SIG-M5 treated with dmso at 0.1 percent for 504 hours (cell line): ENCODE results near the gene URGCP.

Experiments
- DNase-seq: peaks from one replicate; lab custom pipeline; 2025; ENCODE audit not compliant: unreplicated experiment; lab: John Stamatoyannopoulos, UW

Gene URGCP

GRCh38 chr7:43876241-43876640 is 30.2 kb downstream of the URGCP start:
- DNase-seq, result peak; percentile 70

- DNase-seq, result no peak
Measured at GRCh38 chr7:43873300-43873699, 33.1 kb downstream of the URGCP start.

- DNase-seq, result no peak
Measured at GRCh38 chr7:43872406-43873110, 33.8 kb downstream of the URGCP start.

- no peak for DNase-seq
Measured at GRCh38 chr7:43871064-43871463, 35.3 kb downstream of the URGCP start.

DNA sequence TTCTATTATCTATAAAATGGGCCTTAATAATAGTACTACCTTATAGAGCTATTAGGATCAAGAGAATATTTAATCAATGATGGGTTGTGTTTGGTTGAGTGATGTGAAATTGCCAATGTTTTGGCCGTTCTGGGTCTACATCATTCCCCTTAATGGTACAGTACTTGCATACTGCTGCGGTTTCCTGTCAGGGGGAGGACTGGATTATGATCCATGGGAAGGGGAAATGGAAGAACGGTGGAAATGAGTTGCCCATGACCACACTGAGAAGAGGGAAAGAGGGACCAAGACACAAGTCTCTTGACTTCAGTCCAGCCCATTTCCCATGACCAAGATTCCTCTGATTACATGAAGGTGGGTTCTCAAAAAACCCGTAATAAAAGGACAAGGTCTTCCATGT is 36.1 kb downstream of the URGCP start:
- DNase-seq, result no peak

DNA sequence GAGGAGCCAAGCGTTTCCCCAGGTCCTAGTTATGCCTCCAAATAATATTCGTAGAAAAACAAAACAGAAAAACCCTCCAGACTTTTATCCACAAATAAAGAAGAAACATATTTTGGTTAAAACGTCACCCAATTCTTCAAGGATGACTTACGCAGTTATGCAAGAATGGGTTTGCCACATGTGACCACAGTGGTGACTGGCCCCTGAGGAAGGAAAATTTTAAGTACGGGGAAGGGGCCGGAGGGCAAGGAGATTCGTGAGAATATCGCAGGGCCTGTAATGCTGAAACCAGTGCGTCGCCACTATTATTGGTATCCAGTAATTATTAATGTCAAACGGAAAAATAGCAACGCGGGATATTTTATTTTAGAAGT is 36.5 kb downstream of the URGCP start:
- DNase-seq, result peak; percentile 88

DNA sequence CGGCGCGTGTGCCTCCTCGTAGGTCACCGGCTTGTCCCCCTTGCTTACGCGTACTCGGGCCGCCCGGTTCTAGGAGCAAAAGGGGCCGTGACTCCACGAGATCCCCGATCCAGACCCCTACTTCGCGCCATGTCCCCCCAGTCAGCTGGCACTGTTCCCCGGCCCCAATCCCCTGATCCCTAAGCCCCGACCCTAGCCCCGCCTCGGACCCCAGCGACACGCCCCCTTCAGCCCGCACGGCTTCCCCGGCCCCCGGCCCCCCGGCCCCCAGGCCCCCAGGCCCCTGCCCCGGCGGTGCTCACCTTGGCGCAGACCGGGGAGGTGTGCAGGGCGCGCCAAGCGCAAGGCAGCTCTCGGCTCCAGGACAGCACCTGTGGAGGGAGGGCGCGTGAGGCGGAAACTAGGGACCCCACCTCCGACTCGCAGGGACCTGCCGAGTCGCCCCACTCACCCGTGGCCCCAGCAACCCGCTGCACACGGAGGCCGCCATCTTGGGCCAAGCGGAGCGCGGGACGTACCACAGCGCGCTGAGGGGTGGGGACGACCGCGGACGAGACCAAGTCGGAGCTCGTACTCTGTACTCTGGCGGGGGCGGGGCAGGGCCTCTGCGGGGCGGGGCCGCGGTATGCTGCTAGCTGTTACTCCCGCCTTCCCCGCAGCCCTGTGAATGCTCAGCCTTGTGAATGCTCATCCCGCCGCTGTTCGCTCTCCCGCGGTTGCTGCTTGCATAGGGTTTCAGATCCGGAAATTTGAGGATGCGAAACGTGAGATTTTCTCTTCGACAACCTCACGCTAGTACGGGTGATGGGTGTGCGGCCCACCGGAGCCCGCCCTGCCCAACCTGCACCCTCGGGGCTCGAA is 37.2 kb downstream of the URGCP start, which contains the start of gene MRPS24:
Gene MRPS24, minus strand, starts transcription at position 512 of the 861 bp plus-strand sequence. Its CDS starts 22 bp downstream, at position 490.
- DNase-seq, result peak; percentile 98

- DNase-seq, result peak; percentile 20
Measured at GRCh38 chr7:43868681-43869005, 37.8 kb downstream of the URGCP start.

- DNase-seq, result no peak
Measured at GRCh38 chr7:43868181-43868580, 38.2 kb downstream of the URGCP start.

DNA sequence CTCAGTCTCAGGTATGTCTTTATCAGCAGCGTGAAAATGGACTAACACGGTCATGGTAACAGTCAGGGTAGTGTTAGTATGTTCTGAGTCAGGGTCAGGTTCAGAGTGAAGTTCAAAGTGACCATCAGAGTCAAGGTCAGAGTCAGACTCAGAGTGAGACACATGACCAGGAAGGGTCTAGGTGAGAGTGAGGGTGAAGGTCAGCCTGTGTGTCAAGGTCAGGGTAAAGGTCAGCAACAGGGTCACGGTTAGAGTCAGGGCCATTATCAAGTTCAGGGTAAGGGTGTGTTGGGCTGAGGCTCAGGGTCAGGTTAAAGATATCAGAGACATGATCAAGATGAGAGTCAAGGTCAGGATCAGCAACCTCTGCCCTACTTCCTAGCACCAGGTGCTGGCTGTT is 41.1 kb downstream of the URGCP start:
- DNase-seq, result no peak

DNA sequence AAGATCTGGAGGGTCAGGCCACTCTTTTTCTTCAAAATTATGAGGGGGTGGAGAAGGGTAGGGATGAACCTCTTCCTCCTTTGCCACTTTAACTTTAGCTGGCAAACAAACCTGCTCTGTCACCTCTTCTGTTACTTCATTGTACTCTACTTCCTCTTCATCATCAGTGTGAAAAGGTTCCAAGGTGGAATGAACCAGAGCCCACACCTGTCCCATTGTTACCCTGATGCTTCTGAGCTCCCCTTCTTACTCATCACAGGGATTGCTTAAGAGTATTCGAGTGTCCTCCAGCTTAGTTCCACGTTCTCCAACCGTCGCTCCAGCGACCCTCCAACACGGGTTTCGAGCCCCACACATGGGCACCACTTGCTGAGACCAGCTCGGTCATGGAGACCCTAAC is 42.3 kb downstream of the URGCP start:
- DNase-seq, result no peak

GRCh38 chr7:43856996-43857395 is 49.4 kb downstream of the URGCP start:
- no peak for DNase-seq

DNA sequence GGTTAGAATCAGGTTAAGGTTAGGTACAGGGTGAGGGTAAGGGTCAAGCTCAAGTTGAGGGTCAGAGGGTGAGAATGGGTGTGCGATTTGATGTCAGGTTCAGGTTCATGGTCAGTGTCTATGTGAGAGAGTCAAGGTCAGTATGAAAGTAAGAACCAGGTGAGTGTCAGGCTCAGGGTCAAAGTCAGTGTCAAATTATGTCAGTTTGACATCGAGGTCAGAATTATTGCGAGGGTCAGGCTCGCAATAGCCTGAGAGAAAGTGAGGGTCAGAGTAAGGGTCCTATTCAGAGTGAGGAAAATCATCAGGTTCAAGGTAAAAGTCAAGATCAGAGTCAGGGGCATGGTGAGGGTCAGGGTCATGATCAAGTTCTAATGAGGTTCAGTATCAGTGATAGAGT is 50.1 kb downstream of the URGCP start:
- DNase-seq, result no peak

- DNase-seq, result no peak
Measured at GRCh38 chr7:43855176-43855575, 51.2 kb downstream of the URGCP start.

DNA sequence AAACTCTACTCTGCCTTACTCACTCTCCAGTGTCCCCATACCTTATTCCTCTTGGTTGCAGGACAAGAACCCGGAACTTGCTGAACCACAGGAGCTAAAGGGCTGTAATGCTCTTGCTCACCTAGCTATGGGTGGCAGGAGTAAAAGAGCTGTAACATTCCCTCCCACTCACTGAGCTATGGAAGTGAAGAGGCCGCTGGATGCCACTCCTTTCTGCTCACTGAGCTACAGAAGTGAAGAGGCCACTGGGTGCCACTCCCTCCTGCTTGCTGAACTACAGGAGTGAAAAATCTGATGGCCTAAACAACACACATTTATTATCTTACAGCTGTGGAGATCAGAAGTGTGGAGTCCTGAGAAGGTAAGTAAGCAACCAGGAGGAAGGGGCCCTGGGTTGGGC is 54.6 kb downstream of the URGCP start:
- DNase-seq, result no peak

DNA sequence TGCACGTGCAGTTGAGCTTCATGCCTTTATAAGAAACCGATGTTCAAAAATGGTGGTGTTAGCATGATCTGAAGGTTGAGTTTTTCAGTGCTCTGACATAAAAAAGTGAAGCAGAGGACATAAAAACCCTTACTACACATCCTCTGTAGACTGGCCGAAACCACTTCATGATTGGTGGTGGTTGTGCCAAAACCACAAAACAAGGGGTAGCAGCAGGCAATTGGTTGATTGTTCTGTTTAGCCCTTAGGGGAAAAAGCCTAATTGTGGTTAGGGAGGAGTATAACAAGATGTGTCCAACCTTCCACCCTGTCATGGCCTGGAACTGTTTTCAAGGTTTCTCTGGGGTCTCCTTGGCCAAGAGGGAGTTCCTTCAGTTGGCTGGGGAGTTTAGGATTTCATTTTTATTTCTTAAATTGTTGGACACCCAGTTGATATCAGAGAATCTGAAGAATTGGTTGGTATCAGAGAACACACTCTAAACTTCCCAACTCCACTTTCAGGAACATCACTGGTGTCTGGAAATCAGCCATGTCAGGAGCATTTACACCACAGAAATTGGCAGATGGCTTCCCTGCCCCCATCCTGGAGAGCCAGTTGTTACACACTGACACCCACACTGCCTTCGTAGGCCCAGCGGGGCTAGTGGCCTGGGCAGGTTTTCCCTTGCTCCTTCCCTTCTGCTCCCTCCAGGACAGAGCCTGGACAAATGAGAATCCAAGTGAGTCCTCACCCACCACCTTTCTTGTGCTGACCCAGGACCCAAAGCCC is 55.9 kb downstream of the URGCP start:
- no peak for DNase-seq

- no peak for DNase-seq
Measured at GRCh38 chr7:43849047-43849446, 57.3 kb downstream of the URGCP start.

- DNase-seq, result no peak
Measured at GRCh38 chr7:43847496-43847895, 58.9 kb downstream of the URGCP start.

DNA sequence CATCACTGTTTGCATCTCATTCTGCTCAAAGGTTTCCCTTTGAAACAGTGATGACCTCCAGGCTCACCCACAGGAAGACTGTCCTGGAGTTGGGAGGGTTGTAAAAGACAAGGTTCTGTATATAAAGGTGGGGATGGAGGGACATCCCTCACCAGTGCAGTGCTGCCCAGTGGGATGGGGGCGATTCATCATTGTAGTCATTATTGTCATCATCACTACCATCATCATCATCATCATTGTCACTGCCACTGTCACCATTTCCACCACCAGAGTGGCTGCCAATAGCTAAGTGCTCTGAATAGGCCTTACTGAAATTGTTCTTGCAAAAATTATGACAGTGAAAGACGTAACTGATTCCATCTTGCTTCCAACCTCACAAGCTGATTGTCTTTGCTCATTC is 61.7 kb downstream of the URGCP start:
- DNase-seq, result no peak

DNA sequence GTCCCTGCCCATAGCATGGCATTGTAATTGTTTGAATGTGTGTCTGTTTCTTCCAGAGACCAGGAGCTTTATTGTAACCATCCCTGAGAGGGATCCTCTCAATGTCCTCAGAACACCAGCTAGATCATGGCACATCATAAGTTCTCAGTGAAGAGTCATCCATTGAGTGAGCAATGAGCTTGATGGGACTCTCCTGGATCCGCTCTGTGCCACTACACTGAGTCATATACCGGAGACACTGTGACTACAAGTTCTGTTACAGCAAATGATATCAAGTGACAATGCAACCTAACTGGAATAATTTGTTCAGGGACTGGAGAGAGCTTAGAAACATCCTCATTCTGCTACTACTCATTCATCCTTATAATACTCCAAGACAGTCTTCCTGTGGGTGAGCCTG is 62.1 kb downstream of the URGCP start:
- no peak for DNase-seq

- no peak for DNase-seq
Measured at GRCh38 chr7:43843296-43843695, 63.1 kb downstream of the URGCP start.

- no peak for DNase-seq
Measured at GRCh38 chr7:43838201-43838658, 68.2 kb downstream of the URGCP start.
